CD4-positive, alpha-beta T cell (primary cell): ENCODE measurements around the gene DOP1B. TPM values are rescaled to one million over a fixed set of nuclear protein-coding genes. Genes with fewer than 3 reads are reported as not detected.

Experiments
- ATAC-seq: fragments of 200-7000 bp; cut with Tn5 transposase; one replicate; pipeline ENCODE4 v1.10.0; 2022; ENCODE audit warnings: mild to moderate bottlenecking; ENCODE audit not compliant: poor library complexity
- CTCF ChIA-PET: fragments of 350-600 bp; sonication (Branson Sonifier 250); formaldehyde crosslinking; loops from one replicate; lab custom pipeline; 2021; ENCODE audit warnings: antibody characterized with exemption, inconsistent platforms; lab: Charles Lee
- POLR2A ChIA-PET: fragments of 350-600 bp; sonication (Branson Sonifier 250); formaldehyde crosslinking; loops from one replicate; lab custom pipeline; 2021; ENCODE audit warnings: antibody characterized with exemption, inconsistent platforms; lab: Charles Lee
- DNase-seq, 14 experiments: peaks; one replicate each; pipeline ENCODE4 v3.0.0-alpha.2; 2013 to 2020; ENCODE audit warnings: mixed read lengths in 2 of 14
- H3K27ac ChIP-seq, 2 donors: one replicate each; pipeline versions ENCODE4 v1.5.1 to v1.7.0; 2013; ENCODE audit warnings: low read length in 2 of 2, low read depth in 1 of 2, mild to moderate bottlenecking in 1 of 2
- H3K27me3 ChIP-seq, 2 experiments: 1 replicate in 1 of 2; 2 replicates in 1 of 2; pipeline versions ENCODE4 v1.6.1 to v1.7.0; 2013; ENCODE audit warnings: low read length in 2 of 2, control low read depth in 1 of 2, mild to moderate bottlenecking in 1 of 2, moderate library complexity in 1 of 2; ENCODE audit not compliant: insufficient read depth in 2 of 2, control insufficient read depth in 1 of 2
- H3K36me3 ChIP-seq: one replicate; pipeline ENCODE4 v1.6.1; 2013; ENCODE audit warnings: low read length, control low read depth; ENCODE audit not compliant: insufficient read depth
- H3K4me1 ChIP-seq: one replicate; pipeline ENCODE4 v1.6.1; 2013; ENCODE audit warnings: low read length, control low read depth; ENCODE audit not compliant: insufficient read depth
- H3K4me3 ChIP-seq: one replicate; pipeline ENCODE4 v1.5.1; 2013; ENCODE audit warnings: mild to moderate bottlenecking, low read length, moderate library complexity
- H3K9me3 ChIP-seq, 2 experiments: 1 replicate in 1 of 2; 2 replicates in 1 of 2; pipeline versions ENCODE4 v1.6.1 to v1.7.0; 2013; ENCODE audit warnings: low read length in 2 of 2, mild to moderate bottlenecking in 2 of 2, control low read depth in 1 of 2, moderate library complexity in 1 of 2; ENCODE audit not compliant: control insufficient read depth in 1 of 2, insufficient read depth in 1 of 2
- H3K27ac Mint-ChIP-seq: one replicate; pipeline ENCODE4 v1.8.0; 2020; ENCODE audit warnings: mixed read lengths
- H3K27me3 Mint-ChIP-seq: one replicate; pipeline ENCODE4 v1.8.0; 2021; ENCODE audit warnings: mixed read lengths
- H3K36me3 Mint-ChIP-seq: one replicate; pipeline ENCODE4 v1.8.0; 2021; ENCODE audit warnings: low read depth, mixed read lengths
- H3K4me1 Mint-ChIP-seq: one replicate; pipeline ENCODE4 v1.8.0; 2021; ENCODE audit warnings: low read depth, mixed read lengths
- H3K4me3 Mint-ChIP-seq: one replicate; pipeline ENCODE4 v1.8.0; 2020; ENCODE audit warnings: mild to moderate bottlenecking, mixed read lengths
- H3K9me3 Mint-ChIP-seq: one replicate; pipeline ENCODE4 v1.8.0; 2020; ENCODE audit warnings: mixed read lengths
- CTCF ChIP-seq: fragments of 200-600 bp; IDR thresholded peaks from one replicate; pipeline ENCODE4 v1.8.0; 2022; ENCODE audit warnings: antibody characterized with exemption, mild to moderate bottlenecking
- intact Hi-C, 2 experiments: fragments of 100-400 bp; cut with DNase I in 1 of 2; cut with micrococcal nuclease in 1 of 2; formaldehyde crosslinking; loops; one replicate each; pipeline versions ENCODE4 v1.15.1 to v1.9.0; 2023 to 2025; cut with DNase I, micrococcal nuclease
- total RNA-seq, 174 experiments: library from RNA in 2 of 174; stranded (reverse) in 2 of 174; gene quantifications; one replicate each; pipeline ENCODE4 v1.2.3 and lab custom pipeline; 2021 to 2026

DOP1B gene
- total RNA-seq, 2 experiments from 2014 or later = 11.0 to 12.7 TPM

DNA sequence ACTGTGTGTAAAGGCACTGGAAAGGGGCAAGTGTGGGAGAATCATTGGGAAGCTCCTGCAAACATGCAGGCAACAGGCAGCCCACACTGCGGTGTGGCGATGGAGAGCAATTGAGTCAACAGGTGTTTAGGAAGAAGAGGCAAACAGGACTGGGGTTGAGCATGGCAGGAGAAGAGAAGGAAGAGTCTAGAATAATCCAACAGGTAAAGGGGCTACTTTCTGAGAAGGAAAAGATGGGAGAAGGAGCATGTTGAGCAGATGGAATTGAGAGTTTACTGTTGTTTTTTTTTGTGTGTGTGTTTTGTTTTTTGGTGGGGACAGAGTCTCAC is 4.2 kb downstream of the DOP1B start:
- ATAC-seq = no peak
- H3K36me3 Mint-ChIP-seq = peaks cover 7% of the 10 kb centered on the region
- H3K27ac ChIP-seq = no peak overlapping the region
- H3K4me1 Mint-ChIP-seq = peaks cover 36% of the 10 kb centered on the region
- ChIA-PET POLR2A (interaction anchor here (1.3 kb wide), 1 partner anchor 13 kb away, joined by 3 read pairs; no protein-coding TSS in a partner anchor), CTCF (interaction anchor here (1.2 kb wide), 1 partner anchor 36 kb away, joined by 3 read pairs; no protein-coding TSS in a partner anchor)
- no peak overlapping the region for H3K27ac Mint-ChIP-seq
- peaks cover 21% of the 10 kb centered on the region for H3K4me1 ChIP-seq
- H3K9me3 Mint-ChIP-seq = no peaks in the 10 kb centered on the region
- no peaks in the 10 kb centered on the region for H3K27me3 ChIP-seq
- H3K27me3 Mint-ChIP-seq = no peaks in the 10 kb centered on the region
- no peak for TF ChIP-seq CTCF
- H3K4me3 Mint-ChIP-seq = peak overlapping the region; percentile 38
- no peak for DNase-seq
- no peak overlapping the region for H3K4me3 ChIP-seq
- peaks cover under 1% of the 10 kb centered on the region for H3K36me3 ChIP-seq
- intact Hi-C loops = no loop called here
- no peaks in the 10 kb centered on the region for H3K9me3 ChIP-seq

DNA sequence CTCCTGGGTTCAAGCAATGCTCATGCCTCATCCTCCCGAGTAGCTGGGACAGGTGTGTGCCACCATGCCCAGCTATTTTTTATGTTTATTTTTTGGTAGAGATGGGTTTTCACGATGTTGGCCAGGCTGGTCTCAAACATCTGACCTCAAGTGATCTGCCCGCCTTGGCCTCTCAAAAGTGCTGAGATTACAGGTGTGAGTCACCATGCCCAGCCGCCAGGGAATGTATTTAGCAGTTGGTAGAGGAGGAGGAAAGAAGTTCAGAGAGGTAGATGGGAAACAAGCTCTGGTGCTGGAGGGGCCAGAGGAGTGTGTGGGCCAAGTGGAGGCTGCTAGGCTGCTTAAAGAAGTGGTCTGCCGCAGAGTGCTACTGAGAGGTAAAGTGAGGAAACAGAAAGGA is 6.0 kb downstream of the DOP1B start:
- H3K4me1 Mint-ChIP-seq = peaks cover 32% of the 10 kb centered on the region
- ChIA-PET CTCF (interaction anchor here (2.3 kb wide), 1 partner anchor 11 kb away, joined by 11 read pairs; no protein-coding TSS in a partner anchor), POLR2A (interaction anchor here (0.7 kb wide), 1 partner anchor 11 kb away, joined by 3 read pairs; no protein-coding TSS in a partner anchor)
- intact Hi-C loops = no loop called here
- H3K9me3 Mint-ChIP-seq = no peaks in the 10 kb centered on the region
- Histone ChIP-seq H3K27me3 (no peaks in the 10 kb centered on the region), H3K4me1 (peaks cover 14% of the 10 kb centered on the region), H3K27ac (no peak overlapping the region), H3K36me3 (peaks cover 9% of the 10 kb centered on the region), H3K9me3 (no peaks in the 10 kb centered on the region), H3K4me3 (no peak overlapping the region)
- no peak overlapping the region for H3K27ac Mint-ChIP-seq
- H3K27me3 Mint-ChIP-seq = no peaks in the 10 kb centered on the region
- no peak for TF ChIP-seq CTCF
- DNase-seq (no peak), ATAC-seq (no peak)
- H3K4me3 Mint-ChIP-seq = no peak overlapping the region
- peaks cover 14% of the 10 kb centered on the region for H3K36me3 Mint-ChIP-seq

DNA sequence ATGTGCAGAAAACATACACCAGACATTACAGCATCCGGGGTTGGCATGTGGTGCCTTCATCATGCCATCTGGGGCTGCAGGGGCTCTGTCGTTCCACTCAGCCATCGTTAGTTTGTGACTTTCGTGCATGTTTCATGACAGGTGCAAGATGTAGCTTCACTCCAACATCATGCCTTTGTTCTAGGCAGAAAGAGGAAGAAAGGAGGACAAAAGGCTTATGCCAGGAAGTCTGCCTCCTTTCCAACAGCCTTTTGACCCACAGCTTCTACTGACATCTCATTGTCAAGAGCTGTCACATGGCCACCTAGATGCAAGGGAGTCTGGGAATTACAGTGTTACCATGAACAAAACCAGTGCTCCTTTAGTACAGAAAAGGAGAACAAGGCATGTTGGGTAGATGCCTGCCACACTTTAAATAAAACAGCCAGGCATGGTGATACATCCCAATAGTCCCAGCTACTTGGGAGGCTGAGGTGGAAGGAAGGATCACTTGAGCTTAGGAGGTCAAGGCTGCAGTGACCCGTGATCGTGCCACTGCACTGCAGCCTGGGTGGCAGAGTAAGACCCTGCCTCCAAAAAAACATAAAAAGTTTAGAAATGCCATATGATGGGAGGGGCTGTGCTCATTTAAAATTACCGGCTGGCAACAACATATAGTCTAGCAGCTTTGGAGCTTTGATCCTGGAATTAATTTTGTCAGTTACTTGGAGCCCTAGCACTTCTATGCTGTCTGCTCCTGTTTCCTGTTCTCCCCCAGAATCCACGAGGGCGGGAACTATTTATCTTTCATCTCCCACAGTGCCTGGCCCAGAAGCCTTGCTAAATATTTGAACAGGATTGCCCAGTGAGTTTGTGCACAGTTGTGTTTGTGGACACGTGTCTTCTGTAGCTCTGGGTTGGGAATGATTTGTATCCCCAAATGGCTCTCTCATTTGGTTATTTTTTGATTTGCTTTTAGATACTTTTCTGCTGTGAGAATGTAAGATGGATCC is 7.4 kb downstream of the DOP1B start:
- intact Hi-C loops = no loop called here
- ChIA-PET POLR2A (interaction anchor here (1.2 to 2.2 kb wide), 2 partner anchors 10 to 15 kb away, joined by 3 to 8 read pairs; no protein-coding TSS in a partner anchor), CTCF (interaction anchor here (2.3 kb wide), 1 partner anchor 9 kb away, joined by 11 read pairs; no protein-coding TSS in a partner anchor)
- Mint-ChIP-seq H3K36me3 (peaks cover 18% of the 10 kb centered on the region), H3K27me3 (no peaks in the 10 kb centered on the region), H3K4me3 (no peak overlapping the region), H3K9me3 (no peaks in the 10 kb centered on the region), H3K27ac (no peak overlapping the region), H3K4me1 (peaks cover 25% of the 10 kb centered on the region)
- DNase-seq = no peak
- Histone ChIP-seq H3K9me3 (no peaks in the 10 kb centered on the region), H3K27me3 (no peaks in the 10 kb centered on the region), H3K4me3 (no peak overlapping the region), H3K36me3 (peaks cover 12% of the 10 kb centered on the region), H3K27ac (no peak overlapping the region), H3K4me1 (peaks cover 10% of the 10 kb centered on the region)
- no peak for ATAC-seq
- no peak for TF ChIP-seq CTCF
